Endothelial cell of umbilical vein (primary cell): ENCODE measurements around the gene KCTD10. TPM values are rescaled to one million over a fixed set of nuclear protein-coding genes. Genes with fewer than 3 reads are reported as not detected.

ENCODE experiments used
- BruUV-seq: library from RNA; stranded (reverse); fragments of 400-500 nt; replicated peaks from 2 replicates; lab custom pipeline; 2021; lab: Mats Ljungman, UMichigan
- CTCF ChIA-PET: fragments of 300-600, 350-600 bp; sonication (Branson Sonifier 250); formaldehyde crosslinking; loops from one replicate; lab custom pipeline; 2021; ENCODE audit warnings: antibody characterized with exemption, inconsistent platforms; lab: Charles Lee
- POLR2A ChIA-PET: fragments of 300-600, 350-600 bp; sonication (Branson Sonifier 250); formaldehyde crosslinking; loops from one replicate; lab custom pipeline; 2021; ENCODE audit warnings: antibody characterized with exemption, inconsistent platforms; lab: Charles Lee
- DNase-seq: peaks from one replicate; pipeline ENCODE4 v3.0.0-alpha.2; 2011; ENCODE audit warnings: low read depth, low spot score
- FAIRE-seq: peaks from 2 replicates; lab custom pipeline; 2011; peaks lifted over from hg19 to GRCh38; lab: Jason Lieb, UNC
- H2AFZ ChIP-seq: 2 replicates; pipeline ENCODE4 v1.6.0; 2012; ENCODE audit warnings: low read depth, low read length, control low read depth, inconsistent platforms
- H3K27ac ChIP-seq: 2 replicates; pipeline ENCODE4 v1.5.1; 2011; ENCODE audit warnings: low read depth, mild to moderate bottlenecking, control low read depth, low read length, moderate library complexity; ENCODE audit not compliant: insufficient read depth
- H3K27me3 ChIP-seq, 2 experiments: 2 replicates each; pipeline versions ENCODE4 v1.6.0 to v1.6.1; 2011; ENCODE audit warnings: low read length in 2 of 2, mixed read lengths in 1 of 2; ENCODE audit not compliant: control insufficient read depth in 2 of 2, insufficient read depth in 2 of 2
- H3K36me3 ChIP-seq, 2 experiments: 2 replicates in 1 of 2; 3 replicates in 1 of 2; pipeline ENCODE4 v1.5.1; 2011; ENCODE audit warnings: low read length in 2 of 2, mild to moderate bottlenecking in 1 of 2, moderate library complexity in 1 of 2; ENCODE audit not compliant: control insufficient read depth in 2 of 2, insufficient read depth in 2 of 2; ENCODE audit errors: extremely low read depth in 1 of 2
- H3K4me1 ChIP-seq: 3 replicates; pipeline ENCODE4 v1.5.1; 2011; ENCODE audit warnings: mild to moderate bottlenecking, low read length; ENCODE audit not compliant: control insufficient read depth, insufficient read depth; ENCODE audit errors: extremely low read depth
- H3K4me2 ChIP-seq: 2 replicates; pipeline ENCODE4 v1.6.1; 2011; ENCODE audit warnings: low read length, control low read depth, mixed read lengths; ENCODE audit not compliant: insufficient read depth
- H3K4me3 ChIP-seq, 3 experiments: fragments of 200-600 bp in 1 of 3; sonication (generic), shearing (Covaris generic) in 1 of 3; replicated peaks in 1 of 3; 2 replicates each; pipeline ENCODE4 v1.5.1; 2011 to 2016; ENCODE audit warnings: control low read depth in 3 of 3, low read length in 3 of 3, mild to moderate bottlenecking in 2 of 3, inconsistent platforms in 1 of 3, low read depth in 1 of 3, moderate library complexity in 1 of 3; ENCODE audit not compliant: insufficient read depth in 1 of 3
- H3K79me2 ChIP-seq: 2 replicates; pipeline ENCODE4 v1.6.0; 2012; ENCODE audit warnings: low read length, inconsistent platforms; ENCODE audit not compliant: control insufficient read depth, insufficient read depth
- H3K9ac ChIP-seq: replicated peaks from 2 replicates; pipeline ENCODE3; 2011; ENCODE audit warnings: low read length, control low read depth; ENCODE audit not compliant: insufficient read depth; ENCODE audit errors: extremely low read depth
- H3K9me1 ChIP-seq: replicated peaks from 3 replicates; pipeline ENCODE4 v1.6.0; 2011; ENCODE audit warnings: mild to moderate bottlenecking, low read length; ENCODE audit not compliant: control insufficient read depth, insufficient read depth; ENCODE audit errors: extremely low read depth
- H3K9me3 ChIP-seq: replicated peaks from 2 replicates; pipeline ENCODE4 v1.5.1; 2012; ENCODE audit warnings: low read length, inconsistent platforms; ENCODE audit not compliant: control insufficient read depth, insufficient read depth
- H4K20me1 ChIP-seq: replicated peaks from 2 replicates; pipeline ENCODE3; 2011; ENCODE audit warnings: mild to moderate bottlenecking, low read length; ENCODE audit not compliant: control insufficient read depth, insufficient read depth; ENCODE audit errors: extremely low read depth
- EZH2 ChIP-seq: IDR thresholded peaks from 2 replicates; pipeline ENCODE4 v1.6.1; 2012; ENCODE audit warnings: borderline replicate concordance, low read depth, mild to moderate bottlenecking, moderate library complexity, low read length, inconsistent platforms; ENCODE audit not compliant: severe bottlenecking
- FOS ChIP-seq: IDR thresholded peaks from 2 replicates; pipeline ENCODE4 v1.6.1; 2011; ENCODE audit warnings: mild to moderate bottlenecking, low read length, moderate library complexity, borderline replicate concordance; ENCODE audit not compliant: insufficient read depth
- GATA2 ChIP-seq: IDR thresholded peaks from 2 replicates; pipeline ENCODE4 v1.7.0; 2011; ENCODE audit warnings: low read depth, mild to moderate bottlenecking, moderate library complexity, mixed read lengths, low read length; ENCODE audit not compliant: insufficient read length, insufficient read depth
- JUN ChIP-seq: IDR thresholded peaks from 2 replicates; pipeline ENCODE4 v1.6.1; 2011; ENCODE audit warnings: borderline replicate concordance, low read depth; ENCODE audit not compliant: insufficient read length, insufficient read depth
- MAX ChIP-seq: IDR thresholded peaks from 2 replicates; pipeline ENCODE4 v1.6.1; 2011; ENCODE audit not compliant: insufficient read depth, insufficient read length
- MYC ChIP-seq: IDR thresholded peaks from one replicate; pipeline ENCODE4 v1.6.1; 2011; ENCODE audit warnings: mild to moderate bottlenecking, low read depth, low read length
- POLR2A ChIP-seq: IDR thresholded peaks from 2 replicates; pipeline ENCODE4 v1.6.1; 2012; ENCODE audit warnings: low read depth, mild to moderate bottlenecking, control low read depth, low read length
- POLR2AphosphoS5 ChIP-seq: IDR thresholded peaks from 2 replicates; pipeline ENCODE4 v1.6.1; 2012; ENCODE audit warnings: low read depth, mild to moderate bottlenecking, control low read depth, low read length, moderate library complexity; ENCODE audit not compliant: insufficient read depth
- dilution Hi-C: fragments of 300-500 bp; cut with MboI; formaldehyde crosslinking; loops from one replicate; pipeline ENCODE4 v1.15.0; 2019; ENCODE audit warnings: low sequenced_read_pairs; ENCODE audit not compliant: extremely low pct_ligation_motif_present
- intact Hi-C: fragments of 100-400 bp; cut with micrococcal nuclease; formaldehyde crosslinking; loops from one replicate; pipeline ENCODE4 v1.10.0; 2022
- polyA plus RNA-seq, 4 experiments: library from polyadenylated mRNA; depleted of rRNA in 3 of 4; stranded (reverse) in 3 of 4; unstranded in 1 of 4; fragments of >200 nt; gene quantifications; 2 replicates each; pipeline versions ENCODE4 v1.2.1 to v1.2.3, GENCODE V29; 2011 to 2012; ENCODE audit warnings: missing spikeins in 1 of 4
- total RNA-seq: library from RNA; stranded (reverse); gene quantifications from 2 replicates; pipeline ENCODE4 v1.2.3, GENCODE V29; 2021
- TF ChIP-seq, protein P1 (sequence below), 2 donors: IDR thresholded peaks; 1 replicate in 1 of 2; 2 replicates in 1 of 2; pipeline ENCODE4 v1.5.1; 2011; ENCODE audit warnings: low read length in 2 of 2, mild to moderate bottlenecking in 2 of 2, moderate library complexity in 2 of 2, control low read depth in 1 of 2, inconsistent platforms in 1 of 2, low read depth in 1 of 2; ENCODE audit not compliant: insufficient read depth in 1 of 2; ENCODE audit errors: extremely low read depth in 1 of 2

The KCTD10 gene
- total and polyA plus RNA-seq, 2 donors (not counting 3 experiments of a cell fraction or from before 2014, with no cell fraction given), result 101 to 112 TPM

- intact Hi-C loops (no loop called here), dilution Hi-C loops (no loop called here)
- no peak overlapping the region for H3K4me2 ChIP-seq
Observed at GRCh38 chr12:109435428-109436187, 41.5 kb downstream of the KCTD10 start.

GRCh38 chr12:109434582-109434981, 42.5 kb downstream of the KCTD10 start:
- H3K27me3 ChIP-seq, result no peaks in the 10 kb centered on the region
- ChIA-PET POLR2A (interaction anchor here (0.6 kb wide), 1 partner anchor 492 kb away, joined by 3 read pairs; no protein-coding TSS in a partner anchor), CTCF (interaction anchor here (2.4 to 2.5 kb wide), 2 partner anchors 14 to 28 kb away, joined by 21 to 47 read pairs; no protein-coding TSS in a partner anchor)
- H3K9me1 ChIP-seq, result no peaks in the 10 kb centered on the region
- TF ChIP-seq FOS, result no peak
- TF ChIP-seq POLR2AphosphoS5, result no peak
- no peak for TF ChIP-seq MYC
- TF ChIP-seq POLR2A, result no peak
- no peak for TF ChIP-seq MAX
- TF ChIP-seq JUN, result no peak
- TF ChIP-seq GATA2, result no peak
- TF ChIP-seq, protein P1, sequence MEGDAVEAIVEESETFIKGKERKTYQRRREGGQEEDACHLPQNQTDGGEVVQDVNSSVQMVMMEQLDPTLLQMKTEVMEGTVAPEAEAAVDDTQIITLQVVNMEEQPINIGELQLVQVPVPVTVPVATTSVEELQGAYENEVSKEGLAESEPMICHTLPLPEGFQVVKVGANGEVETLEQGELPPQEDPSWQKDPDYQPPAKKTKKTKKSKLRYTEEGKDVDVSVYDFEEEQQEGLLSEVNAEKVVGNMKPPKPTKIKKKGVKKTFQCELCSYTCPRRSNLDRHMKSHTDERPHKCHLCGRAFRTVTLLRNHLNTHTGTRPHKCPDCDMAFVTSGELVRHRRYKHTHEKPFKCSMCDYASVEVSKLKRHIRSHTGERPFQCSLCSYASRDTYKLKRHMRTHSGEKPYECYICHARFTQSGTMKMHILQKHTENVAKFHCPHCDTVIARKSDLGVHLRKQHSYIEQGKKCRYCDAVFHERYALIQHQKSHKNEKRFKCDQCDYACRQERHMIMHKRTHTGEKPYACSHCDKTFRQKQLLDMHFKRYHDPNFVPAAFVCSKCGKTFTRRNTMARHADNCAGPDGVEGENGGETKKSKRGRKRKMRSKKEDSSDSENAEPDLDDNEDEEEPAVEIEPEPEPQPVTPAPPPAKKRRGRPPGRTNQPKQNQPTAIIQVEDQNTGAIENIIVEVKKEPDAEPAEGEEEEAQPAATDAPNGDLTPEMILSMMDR (IDR thresholded peaks at IDR 0.05; ENCODE audit: extremely low read depth in 1 of 2, insufficient read depth in 1 of 2, low read depth in 1 of 2, low read length in 2 of 2), result no peak
- no peak for TF ChIP-seq EZH2
- peaks cover 5% of the 10 kb centered on the region for H3K4me1 ChIP-seq
- dilution Hi-C loops, result no loop called here
- H3K9me3 ChIP-seq, result no peaks in the 10 kb centered on the region
- H2AFZ ChIP-seq, result no peak overlapping the region
- BruUV-seq, result no TSS peak
- H3K27ac ChIP-seq, result no peak overlapping the region
- H4K20me1 ChIP-seq, result no peaks in the 10 kb centered on the region
- no peaks in the 10 kb centered on the region for H3K79me2 ChIP-seq
- intact Hi-C loops, result no loop called here
- no peak overlapping the region for H3K4me3 ChIP-seq
- H3K36me3 ChIP-seq, result no peaks in the 10 kb centered on the region
- no peak for DNase-seq
- FAIRE-seq, result no peak
- H3K4me2 ChIP-seq, result no peak overlapping the region
- H3K9ac ChIP-seq, result no peak overlapping the region

More at GRCh38 chr12:109435428-109436187, 41.5 kb downstream of the KCTD10 start:
- Histone ChIP-seq H3K27me3 (no peaks in the 10 kb centered on the region), H3K9ac (no peak overlapping the region), H3K9me1 (no peaks in the 10 kb centered on the region), H3K36me3 (no peaks in the 10 kb centered on the region), H3K79me2 (no peaks in the 10 kb centered on the region), H3K4me3 (no peak overlapping the region), H3K9me3 (no peaks in the 10 kb centered on the region), H4K20me1 (no peaks in the 10 kb centered on the region), H2AFZ (no peak overlapping the region), H3K27ac (no peak overlapping the region), H3K4me1 (peaks cover 5% of the 10 kb centered on the region)
- no TSS peak for BruUV-seq
- TF ChIP-seq MYC, result no peak
- no peak for TF ChIP-seq FOS
- TF ChIP-seq MAX, result no peak
- no peak for TF ChIP-seq POLR2A
- DNase-seq (no peak), FAIRE-seq (no peak)
- ChIA-PET POLR2A (no interaction called here), CTCF (interaction anchor here (1.4 to 2.4 kb wide), 3 partner anchors 8 to 83 kb away, joined by 4 to 17 read pairs (median 7); no protein-coding TSS in a partner anchor)
